Measurements from ENCODE around the gene FLACC1. TPM values are rescaled to one million over a fixed set of nuclear protein-coding genes. Genes with fewer than 3 reads are reported as not detected.
"Not testable (repeated sequence)": the region's sequence is repeated elsewhere in the genome, so short reads cannot be mapped to it uniquely, and the experiment has no call there.

The FLACC1 gene
- total and polyA plus RNA-seq, 8 donors = 1.5 to 5.1 (median 3.1) TPM

DNA sequence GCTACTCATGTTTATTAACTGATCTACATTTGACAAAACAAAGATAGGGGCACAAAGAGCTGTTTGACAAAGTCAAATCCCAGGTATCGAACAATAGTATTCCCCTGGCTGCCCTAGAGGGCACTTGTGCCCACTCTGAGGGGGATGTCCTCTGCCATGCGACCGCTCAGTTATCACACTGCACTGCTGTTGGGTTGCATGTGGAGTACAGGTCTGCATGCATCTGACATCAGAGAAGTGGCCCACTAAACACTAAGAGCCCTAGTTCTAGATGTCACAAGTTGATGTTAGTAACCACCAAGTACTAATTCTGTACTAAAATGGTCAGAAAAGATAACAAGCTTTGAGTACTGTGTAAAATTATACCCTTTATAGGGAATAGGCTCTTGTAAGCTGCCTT lies 20.1 kb upstream of the FLACC1 start:
- intact Hi-C loops (cut with DNase I) = no loop called here
- ATAC-seq (no peak), DNase-seq (no peak)
- no peak overlapping the region for H3K4me3 ChIP-seq
- no peak overlapping the region for H3K27ac ChIP-seq
- no peaks in the 10 kb centered on the region for H3K4me1 ChIP-seq
- H3K36me3 ChIP-seq = peaks cover 0 to 30% of the 10 kb centered on the region in 2 donors
- no peaks in the 10 kb centered on the region for H3K27me3 ChIP-seq
- H3K9me3 ChIP-seq = no peaks in the 10 kb centered on the region
- TF ChIP-seq, protein P1, sequence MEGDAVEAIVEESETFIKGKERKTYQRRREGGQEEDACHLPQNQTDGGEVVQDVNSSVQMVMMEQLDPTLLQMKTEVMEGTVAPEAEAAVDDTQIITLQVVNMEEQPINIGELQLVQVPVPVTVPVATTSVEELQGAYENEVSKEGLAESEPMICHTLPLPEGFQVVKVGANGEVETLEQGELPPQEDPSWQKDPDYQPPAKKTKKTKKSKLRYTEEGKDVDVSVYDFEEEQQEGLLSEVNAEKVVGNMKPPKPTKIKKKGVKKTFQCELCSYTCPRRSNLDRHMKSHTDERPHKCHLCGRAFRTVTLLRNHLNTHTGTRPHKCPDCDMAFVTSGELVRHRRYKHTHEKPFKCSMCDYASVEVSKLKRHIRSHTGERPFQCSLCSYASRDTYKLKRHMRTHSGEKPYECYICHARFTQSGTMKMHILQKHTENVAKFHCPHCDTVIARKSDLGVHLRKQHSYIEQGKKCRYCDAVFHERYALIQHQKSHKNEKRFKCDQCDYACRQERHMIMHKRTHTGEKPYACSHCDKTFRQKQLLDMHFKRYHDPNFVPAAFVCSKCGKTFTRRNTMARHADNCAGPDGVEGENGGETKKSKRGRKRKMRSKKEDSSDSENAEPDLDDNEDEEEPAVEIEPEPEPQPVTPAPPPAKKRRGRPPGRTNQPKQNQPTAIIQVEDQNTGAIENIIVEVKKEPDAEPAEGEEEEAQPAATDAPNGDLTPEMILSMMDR (IDR thresholded peaks at IDR 0.05) = no peak

DNA sequence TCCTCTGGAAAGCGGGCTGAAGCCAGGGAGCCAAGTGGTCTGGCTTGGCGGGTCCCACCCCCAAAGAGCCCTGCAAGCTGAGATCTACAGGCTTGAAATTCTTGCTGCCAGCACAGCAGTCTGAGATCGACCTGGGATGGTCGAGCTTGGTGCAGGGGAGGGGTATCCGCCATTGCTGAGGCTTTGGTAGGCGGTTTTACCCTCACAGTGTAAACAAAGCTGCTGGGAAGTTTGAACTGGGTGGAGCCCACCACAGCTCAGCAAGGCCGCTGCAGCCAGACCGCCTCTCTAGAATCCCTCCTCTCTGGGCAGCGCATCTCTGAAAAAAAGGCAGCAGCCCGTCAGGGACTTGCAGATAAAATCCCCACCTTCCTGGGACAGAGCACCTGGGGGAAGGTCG lies 12.6 kb upstream of the FLACC1 start:
- Histone ChIP-seq H3K27ac (no peak overlapping the region), H3K4me3 (no peak overlapping the region), H3K36me3 (peaks cover 0 to 8% of the 10 kb centered on the region in 2 donors), H3K4me1 (no peaks in the 10 kb centered on the region), H3K27me3 (no peaks in the 10 kb centered on the region), H3K9me3 (peaks cover 0 to 20% of the 10 kb centered on the region in 2 donors)
- TF ChIP-seq, protein P1 (IDR thresholded peaks at IDR 0.05) = no peak
- ATAC-seq (no peak), DNase-seq (no peak)
- intact Hi-C loops (cut with DNase I) = no loop called here

DNA sequence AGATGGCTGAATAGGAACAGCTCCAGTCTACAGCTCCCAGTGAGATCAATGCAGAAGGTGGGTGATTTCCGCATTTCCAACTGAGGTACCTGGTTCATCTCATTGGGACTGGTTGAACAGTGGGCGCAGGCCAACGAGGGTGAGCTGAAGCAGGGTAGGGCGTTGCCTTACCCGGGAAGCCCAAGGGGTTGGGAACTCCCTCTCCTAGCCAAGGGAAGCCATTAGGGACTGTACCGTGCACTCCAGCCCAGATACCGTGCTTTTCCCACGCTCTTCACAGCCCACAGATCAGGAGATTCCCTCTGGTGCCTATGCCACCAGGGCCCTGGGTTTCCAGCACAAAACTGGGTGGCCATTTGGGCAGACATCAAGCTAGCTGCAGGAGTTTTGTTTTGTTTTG lies 12.2 kb upstream of the FLACC1 start:
- H3K27me3 ChIP-seq; H3K4me3 ChIP-seq; DNase-seq; intact Hi-C loops (cut with DNase I); ATAC-seq; H3K4me1 ChIP-seq; H3K36me3 ChIP-seq; H3K27ac ChIP-seq: not testable (repeated sequence)
- H3K9me3 ChIP-seq = peaks cover 0 to 20% of the 10 kb centered on the region in 2 donors

DNA sequence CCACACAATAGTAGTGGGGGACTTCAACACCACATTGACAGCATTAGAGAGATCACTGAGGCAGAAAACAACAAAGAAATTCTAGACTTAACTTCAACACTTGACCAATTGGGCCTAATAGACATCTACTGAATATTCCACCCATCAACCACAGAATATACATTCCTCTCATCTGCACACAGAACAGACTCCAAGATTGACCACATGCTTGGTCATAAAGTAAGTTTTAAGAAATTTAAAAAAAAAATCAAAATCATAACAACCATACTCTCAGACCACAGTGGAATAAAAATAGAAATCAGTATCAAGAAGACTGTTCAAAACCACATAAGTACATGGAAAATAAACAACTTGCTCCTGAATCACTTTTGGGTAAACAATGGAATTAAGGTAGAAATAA lies 9.0 kb upstream of the FLACC1 start:
- intact Hi-C loops (cut with DNase I) = no loop called here
- H3K4me3 ChIP-seq = no peak overlapping the region
- H3K27me3 ChIP-seq = no peaks in the 10 kb centered on the region
- ATAC-seq (no peak), DNase-seq (no peak)
- H3K4me1 ChIP-seq = no peaks in the 10 kb centered on the region
- TF ChIP-seq, protein P1 (IDR thresholded peaks at IDR 0.05) = no peak
- H3K9me3 ChIP-seq = peaks cover 0 to 20% of the 10 kb centered on the region in 2 donors
- no peak overlapping the region for H3K27ac ChIP-seq
- peaks cover 0 to 17% of the 10 kb centered on the region in 2 donors for H3K36me3 ChIP-seq

DNA sequence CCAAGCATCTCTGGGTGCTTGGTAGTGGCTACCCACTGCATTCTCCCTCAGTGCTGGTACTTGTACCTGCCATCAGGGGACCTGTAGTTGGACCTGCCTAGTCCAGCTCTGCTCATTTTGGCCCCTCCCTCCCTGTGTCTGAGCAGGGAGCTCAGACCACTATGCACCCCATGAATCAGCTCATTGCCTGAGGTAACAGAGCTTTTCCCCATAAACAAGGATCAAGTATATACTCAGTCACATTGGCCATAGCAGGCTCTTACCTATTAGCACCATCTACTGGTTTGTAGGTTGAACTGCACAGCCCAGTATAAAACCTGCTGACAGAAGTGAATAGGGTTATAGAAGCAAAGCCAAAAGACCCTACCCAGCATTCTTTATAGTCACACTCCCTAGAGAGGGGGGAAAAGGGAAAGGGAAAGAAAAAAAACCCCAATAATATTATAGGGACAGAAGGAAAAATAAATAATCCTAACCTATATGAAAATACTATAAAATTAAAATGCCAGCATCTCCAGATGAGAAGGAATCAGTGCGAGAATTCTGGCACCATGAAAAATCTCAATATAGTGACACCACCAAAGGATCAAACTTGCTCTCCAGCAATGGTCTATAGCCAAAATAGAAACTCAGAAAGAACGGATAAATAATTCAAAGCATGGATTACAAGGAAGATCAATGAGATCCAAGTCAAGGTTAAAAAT lies 6.9 kb upstream of the FLACC1 start:
- intact Hi-C loops (cut with DNase I) = no loop called here
- H3K9me3 ChIP-seq = peaks cover 0 to 20% of the 10 kb centered on the region in 2 donors
- ATAC-seq = peak; percentile 98
- TF ChIP-seq, protein P1 (IDR thresholded peaks at IDR 0.05) = peak; percentile 81 to 96
- DNase-seq = peak in 1 of 4 donors; percentile 10
- H3K36me3 ChIP-seq = peaks cover 0 to 15% of the 10 kb centered on the region in 2 donors
- no peak overlapping the region for H3K4me3 ChIP-seq
- no peaks in the 10 kb centered on the region for H3K4me1 ChIP-seq
- no peaks in the 10 kb centered on the region for H3K27me3 ChIP-seq
- H3K27ac ChIP-seq = no peak overlapping the region

DNA sequence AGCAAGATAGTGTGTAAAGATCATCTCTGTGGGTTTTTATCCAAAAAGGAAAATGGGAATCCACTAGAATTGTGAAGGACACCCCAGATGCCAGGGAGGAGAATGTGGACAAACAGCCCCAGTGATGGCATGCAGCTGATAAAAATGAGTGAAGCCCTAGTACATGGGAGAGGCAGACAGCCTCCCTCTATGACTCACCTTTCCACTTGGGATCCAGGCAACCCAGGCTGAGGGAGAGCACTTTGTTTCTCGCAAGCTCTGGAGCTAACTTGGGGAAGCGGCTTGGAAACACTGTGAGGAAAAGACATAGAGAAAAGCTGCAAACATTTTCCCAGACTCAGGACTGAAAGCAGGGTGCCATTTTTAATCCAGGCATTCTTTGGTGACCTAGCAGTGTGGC lies 5.3 kb upstream of the FLACC1 start:
- no peak overlapping the region for H3K27ac ChIP-seq
- H3K9me3 ChIP-seq = peaks cover 0 to 7% of the 10 kb centered on the region in 2 donors
- intact Hi-C loops (cut with DNase I) = no loop called here
- H3K4me1 ChIP-seq = no peaks in the 10 kb centered on the region
- ATAC-seq (peak; percentile 18), DNase-seq (no peak)
- TF ChIP-seq, protein P1 (IDR thresholded peaks at IDR 0.05) = no peak
- peaks cover 0 to 15% of the 10 kb centered on the region in 2 donors for H3K36me3 ChIP-seq
- H3K4me3 ChIP-seq = no peak overlapping the region
- H3K27me3 ChIP-seq = no peaks in the 10 kb centered on the region
